Measurements from ENCODE around the gene NCAPG2. TPM values are rescaled to one million over a fixed set of nuclear protein-coding genes. Genes with fewer than 3 reads are reported as not detected.

Gene NCAPG2
- total and polyA plus RNA-seq, 2 experiments from 2014 or later, result 38.7 to 91.2 TPM

GRCh38 chr7:158613481-158613880, 91.1 kb downstream of the NCAPG2 start:
- H3K4me3 Mint-ChIP-seq, result no peak overlapping the region
- peak overlapping the region; percentile 36; the same call in 1 of the 2 replicates for H3K27ac Mint-ChIP-seq
- peak overlapping the region; percentile 56; the same call in 1 of the 2 replicates for H3K27ac ChIP-seq (ENCODE audit: low read depth)
- H4K20me1 ChIP-seq (replicated peaks; ENCODE audit: insufficient read depth), result no peaks in the 10 kb centered on the region
- TF ChIP-seq ETS1 (IDR thresholded peaks at IDR 0.05) (no peak), REST (IDR thresholded peaks at IDR 0.05; ENCODE audit: unreplicated experiment) (no peak), EZH2 (IDR thresholded peaks at IDR 0.05; ENCODE audit: low read depth, unreplicated experiment) (no peak), ZNF462 (CRISPR knock-in tag; IDR thresholded peaks at IDR 0.05) (no peak)
- peaks cover 1% of the 10 kb centered on the region; the same call in 1 of the 2 replicates for H3K36me3 ChIP-seq (ENCODE audit: insufficient read depth)
- DNase-seq (ENCODE audit: low spot score), result no peak
- peaks cover 29% of the 10 kb centered on the region for H3K4me1 ChIP-seq (ENCODE audit: insufficient read depth)
- no peaks in the 10 kb centered on the region; the same call in 2 of the 3 replicates for H3K9me3 Mint-ChIP-seq
- H3K9me2 ChIP-seq (ENCODE audit: insufficient read depth), result peaks cover 1% of the 10 kb centered on the region; the same call in 1 of the 2 replicates
- H2AFZ ChIP-seq, result no peak overlapping the region
- peaks cover 37% of the 10 kb centered on the region for H3K4me1 Mint-ChIP-seq
- no peak overlapping the region for H3K4me3 ChIP-seq
- peaks cover 25% of the 10 kb centered on the region; the same call in 2 of the 3 replicates for H3K36me3 Mint-ChIP-seq (ENCODE audit: low read depth)
- H3K79me2 ChIP-seq (replicated peaks; ENCODE audit: insufficient read depth), result peaks cover 18% of the 10 kb centered on the region
- peaks cover 10% of the 10 kb centered on the region for H3K27me3 Mint-ChIP-seq (ENCODE audit: insufficient read depth, low read depth, poor library complexity)
- no peak for ATAC-seq
- no peaks in the 10 kb centered on the region for H3K27me3 ChIP-seq (ENCODE audit: insufficient read depth)
- no peaks in the 10 kb centered on the region for H3F3A ChIP-seq (replicated peaks; ENCODE audit: low read depth)
- no peak overlapping the region for H3K4me2 ChIP-seq

Data from GM23338 (cell line).